IMR-90 (cell line): ENCODE measurements around the gene ABCA3. TPM values are rescaled to one million over a fixed set of nuclear protein-coding genes. Genes with fewer than 3 reads are reported as not detected.

Source experiments
- ATAC-seq: fragments of 200-7000 bp; cut with Tn5 transposase; 2 replicates; pipeline ENCODE4 v1.9.1; 2020; ENCODE audit warnings: low read depth, mild to moderate bottlenecking, moderate library complexity
- BruUV-seq: library from RNA; stranded (reverse); fragments of 400-500 nt; replicated peaks from 2 replicates; lab custom pipeline; 2021; lab: Mats Ljungman, UMichigan
- CTCF ChIA-PET: fragments of 300-600 bp; formaldehyde crosslinking; extraction: SDS; loops from one replicate; lab custom pipeline; 2021; ENCODE audit warnings: antibody characterized with exemption; lab: Yijun Ruan, JAX
- POLR2A ChIA-PET: fragments of 300-600 bp; sonication (Branson Sonifier 250); formaldehyde crosslinking; loops from one replicate; lab custom pipeline; 2022; ENCODE audit warnings: antibody characterized with exemption; ENCODE audit not compliant: unreplicated experiment; lab: Charles Lee
- DNase-seq: peaks from one replicate; pipeline ENCODE4 v3.0.0; 2013
- H2AFZ ChIP-seq: replicated peaks from 2 replicates; pipeline ENCODE3; 2013; ENCODE audit warnings: low read length, mild to moderate bottlenecking; ENCODE audit not compliant: poor library complexity
- H2AK5ac ChIP-seq: 2 replicates; pipeline ENCODE4 v1.6.1; 2013; ENCODE audit warnings: low read depth, low read length, inconsistent platforms
- H2AK9ac ChIP-seq: replicated peaks from 2 replicates; pipeline ENCODE3; 2013; ENCODE audit warnings: mild to moderate bottlenecking, low read depth, low read length, moderate library complexity; ENCODE audit not compliant: poor library complexity
- H2BK120ac ChIP-seq: 2 replicates; pipeline ENCODE4 v1.6.1; 2013; ENCODE audit warnings: low read depth, low read length, inconsistent platforms
- H2BK15ac ChIP-seq: 3 replicates; pipeline ENCODE4 v1.6.1; 2013; ENCODE audit warnings: low read depth, low read length, inconsistent platforms
- H2BK20ac ChIP-seq: 2 replicates; pipeline ENCODE4 v1.6.1; 2013; ENCODE audit warnings: low read depth, mild to moderate bottlenecking, inconsistent platforms, low read length, moderate library complexity
- H2BK5ac ChIP-seq: 2 replicates; pipeline ENCODE4 v1.6.1; 2013; ENCODE audit warnings: mild to moderate bottlenecking, low read depth, low read length, inconsistent platforms; ENCODE audit not compliant: poor library complexity, severe bottlenecking
- H3K14ac ChIP-seq: replicated peaks from 2 replicates; pipeline ENCODE4 v1.6.1; 2013; ENCODE audit warnings: low read depth, low read length, inconsistent platforms
- H3K18ac ChIP-seq: 2 replicates; pipeline ENCODE4 v1.6.1; 2013; ENCODE audit warnings: low read depth, low read length, control low read depth
- H3K23ac ChIP-seq: 2 replicates; pipeline ENCODE4 v1.6.1; 2013; ENCODE audit warnings: low read depth, low read length, inconsistent platforms
- H3K27ac ChIP-seq: 2 replicates; pipeline ENCODE4 v1.5.1; 2013; ENCODE audit warnings: mild to moderate bottlenecking, control low read depth, low read length; ENCODE audit not compliant: insufficient read depth
- H3K27me3 ChIP-seq: 2 replicates; pipeline ENCODE4 v1.6.1; 2013; ENCODE audit warnings: low read length; ENCODE audit not compliant: control insufficient read depth, insufficient read depth
- H3K36me3 ChIP-seq: 2 replicates; pipeline ENCODE4 v1.6.1; 2013; ENCODE audit warnings: low read length, mixed read lengths; ENCODE audit not compliant: control insufficient read depth, insufficient read depth
- H3K4ac ChIP-seq: 2 replicates; pipeline ENCODE4 v1.6.1; 2013; ENCODE audit warnings: low read depth, low read length, inconsistent platforms
- H3K4me1 ChIP-seq: 2 replicates; pipeline ENCODE4 v1.6.1; 2013; ENCODE audit warnings: low read length, mixed read lengths; ENCODE audit not compliant: control insufficient read depth, insufficient read depth
- H3K4me2 ChIP-seq: 2 replicates; pipeline ENCODE4 v1.6.1; 2013; ENCODE audit warnings: low read depth, mild to moderate bottlenecking, control low read depth, low read length, moderate library complexity
- H3K4me3 ChIP-seq: 2 replicates; pipeline ENCODE4 v1.5.1; 2013; ENCODE audit warnings: low read depth, mild to moderate bottlenecking, control low read depth, low read length, moderate library complexity; ENCODE audit not compliant: insufficient read depth
- H3K56ac ChIP-seq: 2 replicates; pipeline ENCODE4 v1.6.1; 2013; ENCODE audit warnings: low read length, inconsistent platforms; ENCODE audit not compliant: insufficient read depth; ENCODE audit errors: extremely low read depth
- H3K79me1 ChIP-seq, 2 experiments: 2 replicates each; pipeline ENCODE4 v1.6.1; 2013; ENCODE audit warnings: low read length in 2 of 2, inconsistent platforms in 1 of 2, low read depth in 1 of 2
- H3K9ac ChIP-seq: 2 replicates; pipeline ENCODE4 v1.6.1; 2013; ENCODE audit warnings: low read depth, low read length, control low read depth
- H3K9me1 ChIP-seq: 2 replicates; pipeline ENCODE4 v1.6.1; 2013; ENCODE audit warnings: low read length, inconsistent platforms; ENCODE audit not compliant: insufficient read depth
- H3K9me3 ChIP-seq: 2 replicates; pipeline ENCODE4 v1.6.1; 2013; ENCODE audit warnings: low read length; ENCODE audit not compliant: control insufficient read depth, insufficient read depth
- H4K20me1 ChIP-seq: 2 replicates; pipeline ENCODE4 v1.6.1; 2013; ENCODE audit warnings: low read length, inconsistent platforms; ENCODE audit not compliant: insufficient read depth
- H4K5ac ChIP-seq: 2 replicates; pipeline ENCODE4 v1.6.1; 2013; ENCODE audit warnings: mild to moderate bottlenecking, low read depth, low read length, control low read depth
- H4K8ac ChIP-seq, 2 experiments: 2 replicates each; pipeline ENCODE4 v1.6.1; 2013; ENCODE audit warnings: low read depth in 2 of 2, low read length in 2 of 2, control low read depth in 1 of 2, inconsistent platforms in 1 of 2
- H4K91ac ChIP-seq: 2 replicates; pipeline ENCODE4 v1.6.1; 2013; ENCODE audit warnings: low read depth, low read length, inconsistent platforms; ENCODE audit not compliant: insufficient read depth
- BHLHE40 ChIP-seq: fragments of 150-350 bp; IDR thresholded peaks from 2 replicates; pipeline ENCODE4 v1.6.1; 2016; ENCODE audit warnings: mild to moderate bottlenecking, low read depth, low read length
- CHD1 ChIP-seq: IDR thresholded peaks from 2 replicates; pipeline ENCODE4 v1.6.1; 2012; ENCODE audit warnings: low read depth, low read length, improper control_type of control experiment
- CTCF ChIP-seq: conservative IDR thresholded peaks from 2 replicates; pipeline ENCODE4 v1.5.1; 2012; ENCODE audit warnings: mild to moderate bottlenecking, low read depth, low read length, improper control_type of control experiment
- MAFK ChIP-seq: IDR thresholded peaks from 2 replicates; pipeline ENCODE4 v1.6.1; 2012; ENCODE audit warnings: low read depth, low read length, improper control_type of control experiment
- NFE2L2 ChIP-seq: fragments of 150-350 bp; IDR thresholded peaks from 2 replicates; pipeline ENCODE4 v1.6.1; 2016; ENCODE audit warnings: low read depth, mild to moderate bottlenecking, low read length
- RCOR1 ChIP-seq: IDR thresholded peaks from 2 replicates; pipeline ENCODE4 v1.6.1; 2012; ENCODE audit warnings: mild to moderate bottlenecking, low read length, improper control_type of control experiment; ENCODE audit not compliant: insufficient replicate concordance
- RFX5 ChIP-seq: IDR thresholded peaks from 2 replicates; pipeline ENCODE4 v1.8.0; 2012; ENCODE audit warnings: low read depth, mild to moderate bottlenecking, low read length, moderate library complexity
- SMC3 ChIP-seq: fragments of 150-350 bp; IDR thresholded peaks from 2 replicates; pipeline ENCODE4 v1.6.1; 2016; ENCODE audit warnings: low read depth, mild to moderate bottlenecking, antibody characterized with exemption, low read length, moderate library complexity
- USF2 ChIP-seq: fragments of 150-350 bp; IDR thresholded peaks from 2 replicates; pipeline ENCODE4 v1.6.1; 2017; ENCODE audit warnings: mild to moderate bottlenecking, antibody characterized with exemption, low read length, low read depth
- WGBS, 2 experiments: methylation state at CpG; one replicate each; pipeline versions ENCODE4 v1.1.5 to v1.1.7; 2013; ENCODE audit warnings: missing lambda C conversion rate in 2 of 2; ENCODE audit not compliant: insufficient read length in 1 of 2; ENCODE audit errors: extremely low coverage in 2 of 2; 5-methylcytosine and 5-hydroxymethylcytosine counted together
- dilution Hi-C: fragments of 300-500 bp; cut with HindIII; formaldehyde crosslinking; loops from one replicate; pipeline ENCODE4 v1.14.3; 2018; ENCODE audit warnings: low sequenced_read_pairs; ENCODE audit not compliant: unreplicated experiment
- in situ Hi-C: fragments of 300-500 bp; cut with MboI; formaldehyde crosslinking; loops from 3 replicates; pipeline ENCODE4 v1.14.3; 2019; ENCODE audit warnings: low sequenced_read_pairs, inconsistent platforms, mixed read lengths
- intact Hi-C: fragments of 100-400 bp; cut with micrococcal nuclease; formaldehyde crosslinking; loops from 2 replicates; pipeline ENCODE4 v1.10.0; 2022
- polyA plus RNA-seq, 3 experiments: library from polyadenylated mRNA; depleted of rRNA; stranded (reverse); fragments of >200 nt; gene quantifications; 2 replicates each; pipeline ENCODE4 v1.2.3, GENCODE V29; 2012; ENCODE audit warnings: low replicate concordance in 1 of 3
- total RNA-seq: library from RNA; depleted of rRNA; stranded (reverse); fragments of >200 nt; gene quantifications from 2 replicates; pipeline ENCODE4 v1.2.3, GENCODE V29; 2012

Gene ABCA3
- total and polyA plus RNA-seq, 2 of the 4 experiments (the other 2 are of a cell fraction) = 0.18 to 0.22 TPM

GRCh38 chr16:2350500-2350899 lies 10.0 kb upstream of the ABCA3 start:
- Histone ChIP-seq H3K27me3 (peaks cover 12% of the 10 kb centered on the region), H2BK15ac (no peak overlapping the region), H3K27ac (no peak overlapping the region), H4K8ac (no peak overlapping the region), H3K9ac (no peak overlapping the region), H2AK9ac (no peak overlapping the region), H3K23ac (no peak overlapping the region), H2AK5ac (no peak overlapping the region), H3K14ac (no peak overlapping the region), H3K4ac (no peak overlapping the region), H3K9me1 (no peaks in the 10 kb centered on the region), H2BK5ac (no peak overlapping the region), H4K91ac (no peak overlapping the region), H3K4me3 (no peak overlapping the region), H2AFZ (no peak overlapping the region), H3K79me1 (no peaks in the 10 kb centered on the region), H2BK20ac (no peak overlapping the region), H3K4me2 (no peak overlapping the region), H4K20me1 (no peaks in the 10 kb centered on the region), H3K4me1 (no peaks in the 10 kb centered on the region), H2BK120ac (no peak overlapping the region), H4K5ac (no peak overlapping the region), H3K9me3 (no peaks in the 10 kb centered on the region), H3K36me3 (no peaks in the 10 kb centered on the region), H3K18ac (no peak overlapping the region), H3K56ac (no peak overlapping the region)
- ChIA-PET POLR2A (no interaction called here), CTCF (interaction anchor here (0.5 kb wide), 1 partner anchor 10 kb away, joined by 4 read pairs; no protein-coding TSS in a partner anchor)
- in situ Hi-C loops (loop anchor here (10.0 kb wide), 1 partner anchor 54 kb away; no protein-coding TSS in a partner anchor), intact Hi-C loops (no loop called here), dilution Hi-C loops (no loop called here)
- DNase-seq (peak; percentile 31), ATAC-seq (no peak)
- BruUV-seq = no TSS peak
- no peak for TF ChIP-seq RFX5
- no peak for TF ChIP-seq SMC3
- no peak for TF ChIP-seq CTCF
- no peak for TF ChIP-seq BHLHE40
- no peak for TF ChIP-seq MAFK
- TF ChIP-seq RCOR1 = no peak
- TF ChIP-seq CHD1 = no peak
- TF ChIP-seq NFE2L2 = no peak
- TF ChIP-seq USF2 = no peak
- WGBS, 2 experiments = no CpG with 5 or more reads among the region's 1 CpG
